H9 (cell line): ENCODE results near the gene RC3H1. TPM values are rescaled to one million over a fixed set of nuclear protein-coding genes. Genes with fewer than 3 reads are reported as not detected.

Experiments used
- DNase-seq: peaks from one replicate; pipeline ENCODE4 v3.0.0-alpha.2; 2017
- H2AFZ ChIP-seq: one replicate; pipeline ENCODE4 v1.6.1; 2013; ENCODE audit warnings: mild to moderate bottlenecking, low read length, control low read depth, moderate library complexity
- H2AK5ac ChIP-seq: 2 replicates; pipeline ENCODE4 v1.6.1; 2013; ENCODE audit warnings: low read length, control low read depth, mixed read lengths; ENCODE audit not compliant: insufficient read length
- H2BK120ac ChIP-seq: one replicate; pipeline ENCODE4 v1.6.1; 2013; ENCODE audit warnings: low read depth, mild to moderate bottlenecking, low read length, control low read depth, inconsistent platforms; ENCODE audit not compliant: poor library complexity, severe bottlenecking
- H2BK12ac ChIP-seq: 2 replicates; pipeline ENCODE4 v1.6.1; 2013; ENCODE audit warnings: low read length, control low read depth, mixed read lengths, low read depth; ENCODE audit not compliant: insufficient read length
- H2BK15ac ChIP-seq: 2 replicates; pipeline ENCODE4 v1.6.1; 2013; ENCODE audit warnings: low read depth, low read length, control low read depth
- H2BK20ac ChIP-seq: one replicate; pipeline ENCODE4 v1.6.1; 2013; ENCODE audit warnings: low read depth, mild to moderate bottlenecking, low read length, control low read depth, inconsistent platforms; ENCODE audit not compliant: poor library complexity, severe bottlenecking
- H2BK5ac ChIP-seq: 2 replicates; pipeline ENCODE4 v1.6.1; 2013; ENCODE audit warnings: low read length, control low read depth, mixed read lengths; ENCODE audit not compliant: insufficient read length
- H3K14ac ChIP-seq: 2 replicates; pipeline ENCODE4 v1.6.1; 2013; ENCODE audit warnings: low read length, control low read depth; ENCODE audit not compliant: insufficient read depth
- H3K18ac ChIP-seq: 2 replicates; pipeline ENCODE4 v1.6.1; 2013; ENCODE audit warnings: low read depth, mild to moderate bottlenecking, mixed read lengths, low read length, control low read depth; ENCODE audit not compliant: insufficient read length
- H3K23ac ChIP-seq: 2 replicates; pipeline ENCODE4 v1.6.1; 2013; ENCODE audit warnings: low read length, control low read depth, mixed read lengths, low read depth; ENCODE audit not compliant: insufficient read length
- H3K23me2 ChIP-seq: 2 replicates; pipeline ENCODE4 v1.6.1; 2013; ENCODE audit warnings: low read depth, mild to moderate bottlenecking, mixed read lengths, low read length, control low read depth; ENCODE audit not compliant: insufficient read length, poor library complexity, severe bottlenecking
- H3K27ac ChIP-seq: 2 replicates; pipeline ENCODE4 v1.5.1; 2013; ENCODE audit warnings: low read length, control low read depth, mixed read lengths, low read depth; ENCODE audit not compliant: insufficient read length
- H3K27me3 ChIP-seq: 2 replicates; pipeline ENCODE4 v1.6.1; 2013; ENCODE audit warnings: low read length, control low read depth, inconsistent platforms; ENCODE audit not compliant: insufficient read depth
- H3K4ac ChIP-seq: 2 replicates; pipeline ENCODE4 v1.6.1; 2013; ENCODE audit warnings: low read depth, mild to moderate bottlenecking, control low read depth, inconsistent platforms, low read length, moderate library complexity
- H3K4me1 ChIP-seq: 2 replicates; pipeline ENCODE4 v1.6.1; 2013; ENCODE audit warnings: low read length, control low read depth, inconsistent platforms; ENCODE audit not compliant: insufficient read depth
- H3K4me2 ChIP-seq: 2 replicates; pipeline ENCODE4 v1.6.1; 2013; ENCODE audit warnings: low read length, control low read depth, mixed read lengths; ENCODE audit not compliant: insufficient read length, insufficient read depth
- H3K56ac ChIP-seq: 2 replicates; pipeline ENCODE4 v1.6.1; 2013; ENCODE audit warnings: low read depth, mild to moderate bottlenecking, mixed read lengths, low read length, control low read depth; ENCODE audit not compliant: insufficient read length
- H3K79me1 ChIP-seq: 2 replicates; pipeline ENCODE4 v1.6.1; 2013; ENCODE audit warnings: low read depth, mild to moderate bottlenecking, moderate library complexity, low read length, control low read depth, inconsistent platforms; ENCODE audit not compliant: insufficient read depth, poor library complexity, severe bottlenecking
- H3K79me2 ChIP-seq: 2 replicates; pipeline ENCODE4 v1.6.1; 2013; ENCODE audit warnings: low read length, control low read depth, inconsistent platforms; ENCODE audit not compliant: insufficient read depth
- H3K9ac ChIP-seq: 2 replicates; pipeline ENCODE4 v1.6.1; 2013; ENCODE audit warnings: low read length, control low read depth, mixed read lengths; ENCODE audit not compliant: insufficient read length; ENCODE audit errors: extremely low read depth
- H3K9me3 ChIP-seq: one replicate; pipeline ENCODE4 v1.6.1; 2013; ENCODE audit warnings: low read depth, low read length, inconsistent platforms; ENCODE audit not compliant: control insufficient read depth
- H3T11ph ChIP-seq: one replicate; pipeline ENCODE4 v1.6.1; 2013; ENCODE audit warnings: mild to moderate bottlenecking, low read length, control low read depth, inconsistent platforms
- H4K20me1 ChIP-seq: one replicate; pipeline ENCODE4 v1.6.1; 2013; ENCODE audit not compliant: control insufficient read depth, insufficient read length, insufficient read depth
- H4K5ac ChIP-seq: 2 replicates; pipeline ENCODE4 v1.6.1; 2013; ENCODE audit warnings: low read depth, mild to moderate bottlenecking, mixed read lengths, low read length, control low read depth; ENCODE audit not compliant: insufficient read length
- H4K8ac ChIP-seq: replicated peaks from 2 replicates; pipeline ENCODE4 v1.6.1; 2013; ENCODE audit warnings: low read length, control low read depth, mixed read lengths, low read depth; ENCODE audit not compliant: insufficient read length
- H4K91ac ChIP-seq: 2 replicates; pipeline ENCODE4 v1.6.1; 2013; ENCODE audit warnings: low read depth, mild to moderate bottlenecking, moderate library complexity, mixed read lengths, low read length, control low read depth; ENCODE audit not compliant: insufficient read length
- H3K27ac Mint-ChIP-seq, 3 experiments: 2 replicates in 2 of 3; 3 replicates in 1 of 3; pipeline ENCODE4 v1.8.0; 2020 to 2021; ENCODE audit warnings: mixed read lengths in 3 of 3, mild to moderate bottlenecking in 1 of 3, moderate library complexity in 1 of 3
- H3K27me3 Mint-ChIP-seq: 2 replicates; pipeline ENCODE4 v1.8.0; 2021; ENCODE audit warnings: low read depth, mild to moderate bottlenecking, moderate library complexity, mixed read lengths
- H3K36me3 Mint-ChIP-seq, 3 experiments: 2 replicates in 2 of 3; 3 replicates in 1 of 3; pipeline ENCODE4 v1.8.0; 2020 to 2021; ENCODE audit warnings: low read depth in 3 of 3, mixed read lengths in 3 of 3; ENCODE audit not compliant: insufficient read depth in 1 of 3
- H3K4me1 Mint-ChIP-seq, 2 experiments: 2 replicates each; pipeline ENCODE4 v1.8.0; 2020; ENCODE audit warnings: mixed read lengths in 2 of 2
- H3K4me3 Mint-ChIP-seq, 2 experiments: 2 replicates in 1 of 2; 3 replicates in 1 of 2; pipeline ENCODE4 v1.8.0; 2020 to 2021; ENCODE audit warnings: mild to moderate bottlenecking in 2 of 2, mixed read lengths in 2 of 2, moderate library complexity in 1 of 2
- H3K9me3 Mint-ChIP-seq, 2 experiments: 2 replicates in 1 of 2; 3 replicates in 1 of 2; pipeline ENCODE4 v1.8.0; 2020; ENCODE audit warnings: mild to moderate bottlenecking in 2 of 2, mixed read lengths in 2 of 2, moderate library complexity in 1 of 2
- WGBS: extraction: QIAGEN DNeasy Blood & Tissue Kit; methylation state at CpG from one replicate; pipeline ENCODE4 v1.1.7; 2013; ENCODE audit warnings: missing lambda C conversion rate, low lambda C conversion rate, mixed read lengths; ENCODE audit not compliant: insufficient read length; ENCODE audit errors: extremely low coverage; 5-methylcytosine and 5-hydroxymethylcytosine counted together
- total RNA-seq: library from RNA; stranded (reverse); gene quantifications from 2 replicates; pipeline ENCODE4 v1.2.1, GENCODE V29; 2021
- TF ChIP-seq, protein P1 (sequence below): fragments of 200-600 bp; sonication (generic); conservative IDR thresholded peaks from 3 replicates; pipeline ENCODE4 v1.8.0; 2021; ENCODE audit warnings: antibody characterized with exemption, mild to moderate bottlenecking

Gene RC3H1
- total RNA-seq, 1 experiment from 2014 or later, result 36.1 TPM

- H3K18ac ChIP-seq, result no peak overlapping the region
- no peaks in the 10 kb centered on the region for H3K23me2 ChIP-seq
- Mint-ChIP-seq H3K36me3 (no peaks in the 10 kb centered on the region), H3K4me1 (no peaks in the 10 kb centered on the region), H3K27me3 (peaks cover 5% of the 10 kb centered on the region), H3K4me3 (no peak overlapping the region), H3K9me3 (no peaks in the 10 kb centered on the region), H3K27ac (no peak overlapping the region)
- H3T11ph ChIP-seq, result no peak overlapping the region
- no peaks in the 10 kb centered on the region for H3K4me1 ChIP-seq
- no peak overlapping the region for H3K56ac ChIP-seq
- H4K20me1 ChIP-seq, result no peaks in the 10 kb centered on the region
- H3K4ac ChIP-seq, result no peak overlapping the region
- no peak for DNase-seq
- WGBS, result no CpG with 5 or more reads among the region's 5 CpGs
- H3K79me2 ChIP-seq, result no peaks in the 10 kb centered on the region
- no peak overlapping the region for H2BK5ac ChIP-seq
- H4K8ac ChIP-seq, result no peak overlapping the region
- H3K23ac ChIP-seq, result no peak overlapping the region
- H2BK15ac ChIP-seq, result no peak overlapping the region
- H4K5ac ChIP-seq, result no peak overlapping the region
- H4K91ac ChIP-seq, result no peak overlapping the region
- no peaks in the 10 kb centered on the region for H3K9me3 ChIP-seq
- H3K79me1 ChIP-seq, result no peaks in the 10 kb centered on the region
- TF ChIP-seq, protein P1, sequence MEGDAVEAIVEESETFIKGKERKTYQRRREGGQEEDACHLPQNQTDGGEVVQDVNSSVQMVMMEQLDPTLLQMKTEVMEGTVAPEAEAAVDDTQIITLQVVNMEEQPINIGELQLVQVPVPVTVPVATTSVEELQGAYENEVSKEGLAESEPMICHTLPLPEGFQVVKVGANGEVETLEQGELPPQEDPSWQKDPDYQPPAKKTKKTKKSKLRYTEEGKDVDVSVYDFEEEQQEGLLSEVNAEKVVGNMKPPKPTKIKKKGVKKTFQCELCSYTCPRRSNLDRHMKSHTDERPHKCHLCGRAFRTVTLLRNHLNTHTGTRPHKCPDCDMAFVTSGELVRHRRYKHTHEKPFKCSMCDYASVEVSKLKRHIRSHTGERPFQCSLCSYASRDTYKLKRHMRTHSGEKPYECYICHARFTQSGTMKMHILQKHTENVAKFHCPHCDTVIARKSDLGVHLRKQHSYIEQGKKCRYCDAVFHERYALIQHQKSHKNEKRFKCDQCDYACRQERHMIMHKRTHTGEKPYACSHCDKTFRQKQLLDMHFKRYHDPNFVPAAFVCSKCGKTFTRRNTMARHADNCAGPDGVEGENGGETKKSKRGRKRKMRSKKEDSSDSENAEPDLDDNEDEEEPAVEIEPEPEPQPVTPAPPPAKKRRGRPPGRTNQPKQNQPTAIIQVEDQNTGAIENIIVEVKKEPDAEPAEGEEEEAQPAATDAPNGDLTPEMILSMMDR, result no peak
- no peaks in the 10 kb centered on the region for H3K27me3 ChIP-seq
- H3K14ac ChIP-seq, result no peak overlapping the region
- H3K9ac ChIP-seq, result no peak overlapping the region
- no peak overlapping the region for H2AFZ ChIP-seq
- H3K27ac ChIP-seq, result no peak overlapping the region
- H2BK120ac ChIP-seq, result no peak overlapping the region
- H3K4me2 ChIP-seq, result no peak overlapping the region
- H2BK20ac ChIP-seq, result no peak overlapping the region
- H2BK12ac ChIP-seq, result no peak overlapping the region
- no peak overlapping the region for H2AK5ac ChIP-seq
Observed at GRCh38 chr1:173920861-173921260, 101.3 kb downstream of the RC3H1 start.
